Subcutaneous abdominal adipose tissue (tissue), 5 donors: Measurements from ENCODE around the gene LRRC7.
"Not testable (repeated sequence)": the region's sequence is repeated elsewhere in the genome, so short reads cannot be mapped to it uniquely, and the experiment has no call there.

Experiments
- H3K27ac ChIP-seq: one replicate; pipeline ENCODE4 v1.7.0; 2013; ENCODE audit warnings: low read depth, mild to moderate bottlenecking, inconsistent platforms, low read length, moderate library complexity
- H3K27me3 ChIP-seq, 5 donors: one replicate each; pipeline ENCODE4 v1.7.0; 2013; ENCODE audit warnings: low read length in 5 of 5, inconsistent platforms in 1 of 5; ENCODE audit not compliant: control insufficient read depth in 5 of 5, insufficient read depth in 4 of 5
- H3K36me3 ChIP-seq, 5 donors: one replicate each; pipeline ENCODE4 v1.7.0; 2013; ENCODE audit warnings: low read length in 5 of 5; ENCODE audit not compliant: control insufficient read depth in 5 of 5, insufficient read depth in 5 of 5
- H3K4me1 ChIP-seq, 5 donors: one replicate each; pipeline ENCODE4 v1.7.0; 2013; ENCODE audit warnings: low read length in 5 of 5, mild to moderate bottlenecking in 3 of 5, moderate library complexity in 1 of 5; ENCODE audit not compliant: control insufficient read depth in 5 of 5, insufficient read depth in 5 of 5
- H3K4me3 ChIP-seq, 5 donors: one replicate each; pipeline ENCODE4 v1.7.0; 2013; ENCODE audit warnings: low read length in 5 of 5, low read depth in 1 of 5
- H3K9ac ChIP-seq, 5 donors: one replicate each; pipeline ENCODE4 v1.7.0; 2013; ENCODE audit warnings: low read length in 5 of 5, mild to moderate bottlenecking in 4 of 5, moderate library complexity in 3 of 5
- H3K9me3 ChIP-seq, 5 donors: one replicate each; pipeline ENCODE4 v1.7.0; 2013; ENCODE audit warnings: low read length in 5 of 5; ENCODE audit not compliant: control insufficient read depth in 5 of 5
- donor health status: healthy.
- donor health status: healthy.
- donor health status: healthy.
- donor health status: healthy.
- donor health status: healthy.

Gene LRRC7

GRCh38 chr1:69878338-69878737, 310.6 kb downstream of the LRRC7 start:
- no peak overlapping the region for H3K4me3 ChIP-seq
- no peak overlapping the region for H3K27ac ChIP-seq
- H3K9ac ChIP-seq, result no peak overlapping the region
- no peaks in the 10 kb centered on the region for H3K36me3 ChIP-seq
- H3K9me3 ChIP-seq, result no peaks in the 10 kb centered on the region
- no peaks in the 10 kb centered on the region for H3K27me3 ChIP-seq
- H3K4me1 ChIP-seq, result no peaks in the 10 kb centered on the region

- H3K27me3 ChIP-seq, H3K4me3 ChIP-seq, H3K27ac ChIP-seq, H3K9ac ChIP-seq, H3K4me1 ChIP-seq, H3K36me3 ChIP-seq: not testable (repeated sequence)
- H3K9me3 ChIP-seq, result peaks cover 0 to 11% (median 5%) of the 10 kb centered on the region in 5 donors
Measured at GRCh38 chr1:69888016-69888415, 320.3 kb downstream of the LRRC7 start.

DNA sequence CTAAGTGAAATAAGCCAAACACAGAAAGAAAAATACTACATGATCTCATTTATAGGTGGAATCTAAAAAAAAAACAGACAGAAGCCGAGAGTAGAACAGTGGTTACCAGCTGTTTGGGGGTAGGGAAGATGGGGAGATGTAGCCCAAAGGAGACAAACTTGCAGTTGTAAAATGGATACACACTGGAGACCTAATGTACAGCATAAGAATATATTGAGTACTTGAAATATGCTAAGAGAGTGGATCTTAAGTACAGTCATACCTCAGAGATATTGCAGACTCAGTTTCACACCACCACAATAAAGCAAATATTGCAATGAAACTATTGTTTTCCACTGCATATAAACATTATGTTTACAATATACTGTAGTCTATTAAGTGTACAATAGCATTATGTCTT, 320.9 kb downstream of the LRRC7 start:
- no peaks in the 10 kb centered on the region for H3K27me3 ChIP-seq
- H3K9ac ChIP-seq, result no peak overlapping the region
- no peak overlapping the region for H3K27ac ChIP-seq
- H3K9me3 ChIP-seq, result peaks cover 0 to 11% (median 5%) of the 10 kb centered on the region in 5 donors
- no peak overlapping the region for H3K4me3 ChIP-seq
- H3K4me1 ChIP-seq, result no peaks in the 10 kb centered on the region
- no peaks in the 10 kb centered on the region for H3K36me3 ChIP-seq

DNA sequence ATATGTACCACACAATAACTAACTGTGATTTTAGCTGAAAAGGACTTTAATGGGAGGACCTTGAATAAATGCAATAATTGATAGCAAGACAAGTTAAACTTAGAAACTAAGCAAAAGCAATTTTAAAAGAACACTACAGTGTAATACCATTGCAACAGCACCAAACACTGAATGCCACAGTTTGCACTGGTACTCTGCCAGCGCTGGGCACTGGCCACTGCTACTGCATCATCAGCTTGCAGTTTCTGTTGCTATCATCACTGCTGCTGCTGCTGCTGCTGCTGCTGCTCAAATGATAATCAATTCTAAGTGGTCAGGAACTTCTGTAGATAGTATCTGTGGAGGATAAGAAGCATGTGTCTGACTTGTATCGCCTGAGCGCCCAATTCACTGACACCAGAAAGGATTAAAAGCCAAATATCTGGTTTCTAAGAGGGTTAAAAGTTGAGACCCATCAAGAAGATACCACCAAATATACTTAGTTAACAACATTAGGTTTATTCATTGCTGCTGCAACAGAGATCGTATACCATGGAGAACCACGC, 330.8 kb downstream of the LRRC7 start:
- Histone ChIP-seq H3K4me1 (no peaks in the 10 kb centered on the region), H3K9me3 (no peaks in the 10 kb centered on the region), H3K27ac (no peak overlapping the region), H3K36me3 (no peaks in the 10 kb centered on the region), H3K27me3 (no peaks in the 10 kb centered on the region), H3K4me3 (no peak overlapping the region), H3K9ac (no peak overlapping the region)

DNA sequence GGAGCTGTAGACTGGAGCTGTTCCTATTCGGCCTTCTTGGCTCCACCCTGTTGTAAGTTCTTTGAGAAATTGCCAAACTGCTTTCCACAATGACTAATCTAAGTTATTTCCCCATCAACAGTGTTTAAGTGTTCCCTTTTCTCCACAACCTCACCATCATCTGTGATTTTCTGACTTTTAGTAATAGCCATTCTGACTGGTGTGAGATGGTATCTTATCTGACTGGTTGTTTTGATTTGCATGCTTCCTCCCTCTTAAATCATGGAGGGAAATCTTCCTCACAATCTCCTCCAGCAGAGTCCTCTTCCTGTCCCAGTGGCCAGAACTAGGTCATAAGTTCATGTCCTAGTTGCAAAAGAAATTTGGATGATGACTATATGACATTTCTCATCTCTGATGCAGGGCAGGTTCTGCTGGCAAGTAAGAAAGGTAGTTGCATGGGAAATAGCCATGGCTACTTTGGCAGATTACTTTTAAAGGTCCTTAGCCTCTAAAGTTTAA, 343.6 kb downstream of the LRRC7 start:
- peaks cover 4 to 32% (median 29%) of the 10 kb centered on the region in 5 donors for H3K4me1 ChIP-seq
- H3K4me3 ChIP-seq, result no peak overlapping the region
- no peaks in the 10 kb centered on the region for H3K36me3 ChIP-seq
- H3K9ac ChIP-seq, result no peak overlapping the region
- H3K27me3 ChIP-seq, result no peaks in the 10 kb centered on the region
- H3K27ac ChIP-seq, result peak overlapping the region; percentile 38
- no peaks in the 10 kb centered on the region for H3K9me3 ChIP-seq

DNA sequence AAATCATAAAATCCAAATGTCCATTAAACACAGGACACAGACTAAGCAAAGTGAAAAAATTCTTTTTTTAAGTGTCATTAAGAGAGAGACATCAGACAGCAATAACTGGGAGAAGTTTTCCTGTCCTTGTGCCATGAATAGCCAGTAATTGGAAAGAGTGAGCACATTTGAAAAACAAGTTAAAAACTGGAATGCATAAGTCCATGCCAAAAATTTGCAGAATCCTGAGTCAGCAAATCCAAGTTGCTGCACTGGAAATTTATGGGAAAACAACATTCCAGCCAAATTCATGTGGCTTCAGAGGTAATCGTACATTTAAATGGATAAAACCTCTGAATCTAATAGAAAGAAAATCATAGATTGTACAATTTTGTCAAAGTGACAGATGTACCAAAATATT, 346.3 kb downstream of the LRRC7 start:
- Histone ChIP-seq H3K4me3 (no peak overlapping the region), H3K9ac (no peak overlapping the region), H3K27me3 (no peaks in the 10 kb centered on the region), H3K4me1 (peaks cover 4 to 32% (median 29%) of the 10 kb centered on the region in 5 donors), H3K9me3 (no peaks in the 10 kb centered on the region), H3K27ac (peak overlapping the region; percentile 21), H3K36me3 (no peaks in the 10 kb centered on the region)

GRCh38 chr1:69914976-69915765, 347.4 kb downstream of the LRRC7 start:
- peak overlapping the region; percentile 21 for H3K27ac ChIP-seq
- no peaks in the 10 kb centered on the region for H3K36me3 ChIP-seq
- peaks cover 4 to 32% (median 29%) of the 10 kb centered on the region in 5 donors for H3K4me1 ChIP-seq
- H3K4me3 ChIP-seq, result no peak overlapping the region
- no peak overlapping the region for H3K9ac ChIP-seq
- H3K9me3 ChIP-seq, result peaks cover 0 to 4% (median 0%) of the 10 kb centered on the region in 5 donors
- no peaks in the 10 kb centered on the region for H3K27me3 ChIP-seq

DNA sequence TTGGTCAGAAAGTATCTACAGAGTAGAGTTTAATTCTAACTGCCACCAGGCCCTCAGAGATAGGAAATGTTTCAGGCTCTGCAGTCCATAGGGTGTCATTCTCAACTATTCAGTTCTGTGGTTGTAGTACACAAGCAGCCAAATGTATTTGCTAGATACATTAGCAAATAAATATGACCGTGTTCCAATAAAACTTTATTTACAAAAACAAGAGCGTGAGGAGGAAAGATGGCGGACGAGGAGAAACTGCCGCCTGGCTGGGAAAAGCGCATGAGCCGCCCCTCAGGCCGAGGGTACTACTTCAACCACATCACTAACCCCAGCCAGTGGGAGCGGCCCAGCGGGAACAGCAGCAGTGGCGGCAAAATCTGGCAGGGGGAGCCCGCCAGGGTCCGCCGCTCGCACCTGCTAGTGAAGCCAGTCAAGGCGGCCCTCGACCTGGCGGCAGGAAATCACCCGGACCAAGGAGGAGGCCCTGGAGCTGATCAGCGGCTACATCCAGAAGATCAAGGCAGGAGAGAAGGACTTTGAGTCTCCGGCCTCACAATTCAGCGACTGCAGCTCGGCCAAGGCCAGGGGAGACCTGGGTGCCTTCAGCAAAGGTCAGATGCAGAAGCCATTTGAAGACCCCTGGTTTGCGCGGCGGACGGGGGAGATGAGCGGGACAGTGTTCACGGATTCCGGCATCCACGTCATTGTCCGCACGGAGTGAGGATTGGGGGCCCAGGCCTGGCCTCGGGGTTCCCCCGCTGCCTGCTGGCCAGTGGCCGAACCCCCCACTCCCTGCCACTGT, 351.6 kb downstream of the LRRC7 start:
- H3K4me1 ChIP-seq, result peaks cover 0 to 15% (median 10%) of the 10 kb centered on the region in 5 donors
- peaks cover 0 to 4% (median 0%) of the 10 kb centered on the region in 5 donors for H3K9me3 ChIP-seq
- no peak overlapping the region for H3K27ac ChIP-seq
- H3K4me3 ChIP-seq, result no peak overlapping the region
- no peaks in the 10 kb centered on the region for H3K27me3 ChIP-seq
- H3K36me3 ChIP-seq, result no peaks in the 10 kb centered on the region
- no peak overlapping the region for H3K9ac ChIP-seq

- Histone ChIP-seq H3K4me3 (no peak overlapping the region), H3K36me3 (no peaks in the 10 kb centered on the region), H3K27me3 (no peaks in the 10 kb centered on the region), H3K27ac (no peak overlapping the region), H3K9ac (no peak overlapping the region), H3K9me3 (peaks cover 0 to 4% (median 0%) of the 10 kb centered on the region in 5 donors), H3K4me1 (peaks cover 0 to 9% (median 4%) of the 10 kb centered on the region in 5 donors)
Measured at GRCh38 chr1:69919922-69920273, 352.2 kb downstream of the LRRC7 start.

GRCh38 chr1:69920426-69920825, 352.7 kb downstream of the LRRC7 start:
- H3K9ac ChIP-seq, result no peak overlapping the region
- H3K27me3 ChIP-seq, result no peaks in the 10 kb centered on the region
- peaks cover 0 to 4% (median 0%) of the 10 kb centered on the region in 5 donors for H3K4me1 ChIP-seq

More at GRCh38 chr1:69920426-69920825, 352.7 kb downstream of the LRRC7 start:
- peaks cover 0 to 4% (median 0%) of the 10 kb centered on the region in 5 donors for H3K9me3 ChIP-seq
- no peak overlapping the region for H3K4me3 ChIP-seq
- no peak overlapping the region for H3K27ac ChIP-seq
- no peaks in the 10 kb centered on the region for H3K36me3 ChIP-seq
